GM19035 (cell line): ENCODE data around the gene NEO1.
"Not testable (repeated sequence)": the region's sequence is repeated elsewhere in the genome, so short reads cannot be mapped to it uniquely, and the experiment has no call there.

Source experiments
- ATAC-seq: cut with Tn5 transposase; IDR thresholded peaks from one replicate; pipeline ENCODE4 v1.9.1; 2021; ENCODE audit not compliant: unreplicated experiment

Gene NEO1

DNA sequence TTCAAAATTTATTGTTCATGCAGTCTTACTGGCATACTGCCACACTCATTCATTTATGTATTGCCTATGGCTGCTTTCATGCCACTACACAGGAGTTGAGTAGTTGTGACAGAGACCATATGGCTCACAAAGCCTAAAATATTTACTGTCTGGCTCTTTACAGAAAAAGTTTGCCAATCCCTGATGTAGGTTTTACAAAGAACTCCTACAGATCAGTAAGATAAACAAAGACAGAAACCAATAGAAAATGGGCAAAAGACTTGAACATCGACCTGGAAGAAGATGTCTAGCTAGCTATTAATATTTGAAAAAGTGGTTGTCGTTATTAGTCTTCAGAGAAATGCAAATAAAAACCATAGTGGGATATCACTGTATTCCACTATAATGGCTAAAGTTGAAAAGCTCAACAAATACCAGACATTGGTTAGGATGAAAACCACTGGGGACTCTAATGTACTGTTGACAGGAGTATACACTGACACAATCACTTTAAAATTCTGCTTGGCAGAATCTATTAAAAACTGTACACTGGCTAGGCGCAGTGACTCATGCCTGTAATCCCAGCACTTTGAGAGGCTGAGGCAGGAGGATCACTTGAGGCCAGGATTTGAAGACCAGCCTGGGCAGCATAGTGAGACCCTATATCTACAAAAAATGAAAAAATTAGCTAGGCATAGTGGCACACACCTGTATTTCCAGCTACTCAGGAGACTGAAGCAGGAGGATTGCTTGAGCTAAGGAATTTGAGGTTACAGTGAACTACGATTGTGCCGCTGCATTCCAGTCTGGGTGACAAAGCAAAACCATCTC is 87.7 kb downstream of the NEO1 start:
- ATAC-seq, result no peak

GRCh38 chr15:73141216-73141900 is 89.1 kb downstream of the NEO1 start:
- no peak for ATAC-seq

- no peak for ATAC-seq
These were observed 90.8 kb downstream of the NEO1 start for GRCh38 chr15:73142802-73143762.

GRCh38 chr15:73143763-73144155 is 91.5 kb downstream of the NEO1 start:
- no peak for ATAC-seq

- no peak for ATAC-seq
These were observed 94.2 kb downstream of the NEO1 start for GRCh38 chr15:73146419-73146818.

DNA sequence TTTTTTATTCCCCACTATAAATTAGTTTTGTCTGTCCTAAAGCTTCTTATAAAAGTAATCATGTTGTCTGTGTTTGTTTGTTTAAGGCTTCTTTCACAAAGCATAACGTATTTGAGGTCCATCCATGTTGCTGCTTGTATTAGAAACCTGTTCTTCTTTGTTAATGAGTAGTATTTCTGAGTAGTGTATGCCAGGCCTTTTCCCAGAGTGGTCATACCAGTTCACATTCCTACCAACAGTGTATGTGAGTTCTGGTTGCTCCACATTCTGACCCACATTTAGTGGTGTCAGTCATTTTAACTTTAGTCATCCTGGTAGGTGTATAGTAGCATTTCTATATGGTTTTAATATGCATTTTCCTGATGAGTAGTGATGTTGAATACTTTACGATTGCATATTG is 98.6 kb downstream of the NEO1 start:
- ATAC-seq, result no peak

GRCh38 chr15:73153024-73153423 is 100.8 kb downstream of the NEO1 start:
- ATAC-seq, result no peak

GRCh38 chr15:73153447-73153846 is 101.2 kb downstream of the NEO1 start:
- ATAC-seq, result no peak

GRCh38 chr15:73156431-73157191 is 104.3 kb downstream of the NEO1 start:
- no peak for ATAC-seq

- ATAC-seq, result no peak
These were observed 109.3 kb downstream of the NEO1 start for GRCh38 chr15:73161546-73161945.

DNA sequence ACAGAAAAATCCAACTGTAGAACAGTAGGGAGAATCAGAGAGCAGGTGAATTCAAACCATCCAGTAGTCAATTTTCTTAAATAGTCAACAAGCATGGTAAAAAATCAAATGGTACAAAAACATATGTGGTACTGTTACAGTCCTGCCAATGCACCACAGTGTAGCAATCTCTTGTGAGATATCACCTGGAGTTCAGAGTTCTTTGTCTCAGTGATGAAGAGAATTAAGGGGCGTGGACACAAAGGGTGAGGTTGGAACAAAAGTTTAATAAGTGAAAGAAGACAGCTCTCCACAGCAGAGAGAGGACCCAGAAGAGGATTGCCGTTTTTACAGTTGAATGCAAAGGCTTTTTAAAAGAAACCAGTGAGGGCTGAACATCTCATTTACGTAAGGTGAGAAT is 113.2 kb downstream of the NEO1 start:
- no peak for ATAC-seq

- no peak for ATAC-seq
These were observed 113.6 kb downstream of the NEO1 start for GRCh38 chr15:73165844-73166243.

GRCh38 chr15:73166711-73167110 is 114.4 kb downstream of the NEO1 start:
- not testable (repeated sequence) for ATAC-seq

DNA sequence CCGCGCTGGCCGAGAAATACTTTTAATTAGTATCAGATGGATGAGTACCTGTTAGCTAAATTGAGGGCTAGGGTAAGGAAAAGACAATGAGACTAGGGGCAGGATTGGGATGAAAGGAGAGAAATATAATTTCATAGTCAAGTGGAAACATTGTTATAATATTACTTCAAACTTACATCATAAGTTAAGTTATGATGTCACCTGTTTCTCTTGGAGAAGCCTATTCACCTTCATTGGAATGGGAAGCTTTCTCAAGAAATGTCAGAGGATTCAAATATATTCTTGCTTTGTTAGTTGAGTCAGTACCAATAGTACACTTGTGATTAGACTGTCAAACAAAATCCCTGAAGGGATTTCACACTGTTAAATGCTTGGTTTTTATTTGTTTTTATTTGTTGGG is 116.2 kb downstream of the NEO1 start:
- no peak for ATAC-seq

DNA sequence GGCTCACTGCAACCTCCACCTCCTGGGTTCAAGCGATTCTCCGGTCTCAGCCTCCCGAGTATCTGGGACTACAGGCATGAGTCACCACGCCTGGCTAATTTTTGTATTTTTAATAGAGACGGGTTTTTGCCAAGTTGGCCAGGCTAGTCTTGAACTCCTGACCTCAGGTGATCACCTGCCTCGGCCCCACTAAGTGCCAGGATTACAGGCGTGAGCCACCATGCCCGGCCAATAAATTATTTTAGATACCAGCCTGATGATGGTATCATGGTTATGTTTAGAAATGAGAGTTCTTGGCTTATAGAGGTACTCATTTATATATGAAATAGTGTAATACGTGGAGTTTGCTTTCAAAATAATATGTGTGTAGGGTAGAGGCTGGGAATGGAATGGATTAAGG is 119.4 kb downstream of the NEO1 start:
- ATAC-seq, result no peak

- ATAC-seq, result no peak
These were observed 120.2 kb downstream of the NEO1 start for GRCh38 chr15:73172508-73172907.

DNA sequence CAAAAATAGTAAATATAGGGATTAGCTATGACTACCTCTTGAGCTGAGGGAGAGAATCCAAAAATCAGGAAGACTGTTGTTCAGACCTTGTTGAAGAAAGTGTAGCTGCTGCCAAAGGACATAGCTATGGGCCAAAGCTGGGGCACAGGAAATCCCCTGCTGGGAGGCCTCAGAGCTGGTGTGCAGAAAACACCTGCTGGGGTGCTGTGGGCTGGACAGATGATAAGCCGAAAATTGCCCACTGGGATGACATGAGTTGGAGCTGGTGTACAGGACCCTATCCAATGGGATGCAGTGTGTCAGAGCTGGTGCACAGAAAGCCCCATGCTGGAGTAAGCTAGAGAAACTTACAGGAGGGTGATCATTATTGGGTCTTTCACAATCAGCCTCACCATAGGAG is 121.9 kb downstream of the NEO1 start:
- ATAC-seq, result no peak

GRCh38 chr15:73175382-73175781 is 123.1 kb downstream of the NEO1 start:
- no peak for ATAC-seq

DNA sequence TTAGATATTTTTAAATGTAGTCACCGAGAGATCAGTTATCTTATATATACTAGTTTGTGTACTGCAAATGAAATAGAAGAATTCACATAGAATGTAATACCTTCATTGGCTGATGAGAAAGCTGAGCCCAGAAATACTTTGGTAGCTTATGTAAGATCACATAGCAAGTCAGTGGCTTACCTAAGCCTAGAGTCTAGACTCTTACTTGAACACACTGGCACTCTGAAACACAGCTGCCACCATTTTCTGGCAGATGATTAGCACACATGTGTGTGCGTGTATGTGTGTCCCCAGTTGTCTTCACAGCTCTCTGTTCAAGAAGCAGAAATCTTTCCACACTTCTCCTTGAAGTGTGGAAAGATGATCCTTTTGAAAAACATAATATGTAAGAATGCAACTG is 124.3 kb downstream of the NEO1 start:
- no peak for ATAC-seq

DNA sequence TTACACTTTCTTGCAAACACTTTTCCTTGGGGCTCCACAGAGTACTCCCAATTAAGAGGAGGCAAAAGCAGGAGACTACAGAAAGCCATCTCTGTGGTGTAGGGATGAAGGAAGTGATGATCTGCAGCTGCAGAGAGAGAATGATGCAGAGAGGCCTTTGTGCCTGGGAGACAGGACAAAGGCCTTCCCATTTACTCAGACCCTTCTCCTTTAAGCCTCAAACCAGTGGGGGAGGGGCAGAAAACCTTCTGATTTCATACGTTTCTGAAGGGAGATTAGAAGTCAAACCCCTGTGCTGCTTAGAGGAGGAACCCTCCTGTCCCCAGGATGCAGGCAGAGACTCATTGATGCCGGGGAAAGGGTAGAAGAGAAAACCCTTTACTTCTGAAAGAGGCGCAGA is 130.8 kb downstream of the NEO1 start:
- no peak for ATAC-seq

DNA sequence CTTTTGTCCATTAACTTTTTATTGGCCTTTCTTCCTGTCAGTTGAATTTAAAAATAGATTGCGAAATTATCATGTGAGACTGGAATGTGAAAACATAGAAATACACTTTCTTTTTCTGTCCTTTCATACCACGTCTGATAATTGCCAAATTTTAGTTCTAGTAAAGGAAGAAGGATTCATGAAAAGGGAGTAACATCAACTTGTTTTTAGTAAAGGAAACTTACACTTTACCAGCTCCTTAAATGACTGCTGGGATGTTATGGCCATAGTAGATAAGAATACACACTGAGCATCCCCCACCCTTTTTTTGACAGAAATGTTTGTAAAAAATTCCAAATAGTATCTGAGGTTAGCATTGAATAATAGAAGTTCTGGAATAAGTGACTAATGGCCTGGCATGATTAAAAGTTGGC is 137.9 kb downstream of the NEO1 start:
- ATAC-seq, result no peak
